OCI-LY7 (cell line): ENCODE measurements around the gene WDR48. TPM values are rescaled to one million over a fixed set of nuclear protein-coding genes. Genes with fewer than 3 reads are reported as not detected.

ENCODE experiments used
- BruUV-seq: library from RNA; stranded (reverse); fragments of 400-500 nt; replicated peaks from 2 replicates; lab custom pipeline; 2021; lab: Mats Ljungman, UMichigan
- CTCF ChIA-PET: fragments of 300-600 bp; sonication (Branson Sonifier 250); formaldehyde crosslinking; loops from one replicate; lab custom pipeline; 2022; ENCODE audit warnings: antibody characterized with exemption; ENCODE audit not compliant: unreplicated experiment; lab: Charles Lee
- POLR2A ChIA-PET: fragments of 300-600 bp; sonication (Branson Sonifier 250); formaldehyde crosslinking; loops from one replicate; lab custom pipeline; 2022; ENCODE audit warnings: antibody characterized with exemption; lab: Charles Lee
- DNase-seq: peaks from one replicate; pipeline ENCODE4 v3.0.0-alpha.2; 2015; ENCODE audit warnings: low spot score
- H2AFZ ChIP-seq: fragments of 200-600 bp; sonication (generic), shearing (Covaris generic); 2 replicates; pipeline ENCODE4 v1.6.1; 2014; ENCODE audit warnings: mild to moderate bottlenecking, antibody characterized with exemption, low read length, moderate library complexity
- H3K27ac ChIP-seq: fragments of 200-600 bp; sonication (generic); 2 replicates; pipeline ENCODE4 v1.5.1; 2014; ENCODE audit warnings: mixed run types, low read depth, mild to moderate bottlenecking, moderate library complexity, low read length, inconsistent platforms; ENCODE audit not compliant: poor library complexity, severe bottlenecking
- H3K36me3 ChIP-seq: fragments of 200-600 bp; sonication (generic); 2 replicates; pipeline ENCODE4 v1.6.1; 2014; ENCODE audit warnings: mild to moderate bottlenecking, antibody characterized with exemption, low read length, moderate library complexity, mixed read lengths; ENCODE audit not compliant: insufficient read depth
- H3K4me1 ChIP-seq: fragments of 200-600 bp; sonication (generic); 2 replicates; pipeline ENCODE4 v1.5.1; 2014; ENCODE audit warnings: mild to moderate bottlenecking, low read length; ENCODE audit not compliant: insufficient read depth, poor library complexity, severe bottlenecking
- H3K4me2 ChIP-seq: fragments of 200-600 bp; sonication (generic); 2 replicates; pipeline ENCODE4 v1.6.1; 2014; ENCODE audit warnings: mild to moderate bottlenecking, low read length
- H3K4me3 ChIP-seq: fragments of 200-600 bp; sonication (generic); 2 replicates; pipeline ENCODE4 v1.5.1; 2014; ENCODE audit warnings: mild to moderate bottlenecking, low read depth, low read length; ENCODE audit not compliant: poor library complexity, severe bottlenecking
- H3K79me2 ChIP-seq: fragments of 200-600 bp; sonication (generic); 2 replicates; pipeline ENCODE4 v1.6.1; 2016; ENCODE audit warnings: low read depth, mild to moderate bottlenecking, low read length, moderate library complexity, mixed read lengths; ENCODE audit not compliant: insufficient read depth
- H3K9me2 ChIP-seq: fragments of 200-600 bp; sonication (generic); 2 replicates; pipeline ENCODE4 v1.6.1; 2016; ENCODE audit warnings: mild to moderate bottlenecking, low read length, mixed read lengths; ENCODE audit not compliant: insufficient read depth
- H3K9me3 ChIP-seq: fragments of 200-600 bp; sonication (generic); 2 replicates; pipeline ENCODE4 v1.6.1; 2014; ENCODE audit warnings: mild to moderate bottlenecking, mixed run types, low read length, mixed read lengths
- H4K20me1 ChIP-seq: fragments of 200-600 bp; sonication (generic); 2 replicates; pipeline ENCODE4 v1.6.1; 2014; ENCODE audit warnings: mild to moderate bottlenecking, antibody characterized with exemption, low read length, moderate library complexity, mixed read lengths; ENCODE audit not compliant: insufficient read depth
- CTCF ChIP-seq: fragments of 200-600 bp; sonication (generic); conservative IDR thresholded peaks from 2 replicates; pipeline ENCODE4 v1.5.1; 2014; ENCODE audit warnings: mild to moderate bottlenecking, antibody characterized with exemption, low read length, moderate library complexity, mixed read lengths
- EZH2phosphoT487 ChIP-seq: fragments of 200-600 bp; sonication (generic); IDR thresholded peaks from 2 replicates; pipeline ENCODE4 v1.6.1; 2018; ENCODE audit warnings: low read depth, borderline replicate concordance, mild to moderate bottlenecking, mixed run types, antibody characterized with exemption, low read length, moderate library complexity, mixed read lengths
- intact Hi-C: fragments of 100-400 bp; cut with micrococcal nuclease; formaldehyde crosslinking; loops from one replicate; pipeline ENCODE4 v1.10.0; 2022; ENCODE audit not compliant: unreplicated experiment
- total RNA-seq, 2 experiments: library from RNA; depleted of rRNA in 1 of 2; stranded (reverse); fragments of >200 nt in 1 of 2; shearing (Covaris generic) in 1 of 2; gene quantifications; 2 replicates each; pipeline ENCODE4 v1.2.3, GENCODE V29; 2014 to 2022

Gene WDR48
- total RNA-seq, 2 experiments from 2014 or later, result 12.3 to 38.4 TPM

GRCh38 chr3:39115870-39116269 is 64.1 kb downstream of the WDR48 start:
- Histone ChIP-seq H3K79me2 (no peaks in the 10 kb centered on the region), H3K9me2 (no peaks in the 10 kb centered on the region), H3K4me3 (no peak overlapping the region), H3K4me1 (peaks cover 27% of the 10 kb centered on the region), H4K20me1 (no peaks in the 10 kb centered on the region), H3K36me3 (peaks cover 34% of the 10 kb centered on the region), H3K27ac (no peak overlapping the region), H3K9me3 (no peaks in the 10 kb centered on the region), H2AFZ (no peak overlapping the region), H3K4me2 (no peak overlapping the region)
- ChIA-PET CTCF (no interaction called here), POLR2A (interaction anchor here (0.8 to 1.3 kb wide), 2 partner anchors 10 to 89 kb away, joined by 3 read pairs; no protein-coding TSS in a partner anchor)
- intact Hi-C loops, result no loop called here
- no peak for DNase-seq
- no TSS peak for BruUV-seq
- no peak for TF ChIP-seq EZH2phosphoT487
- TF ChIP-seq CTCF, result no peak

- H3K4me1 ChIP-seq, result peaks cover 49% of the 10 kb centered on the region
- no TSS peak for BruUV-seq
- DNase-seq, result peak; percentile 55
- no peaks in the 10 kb centered on the region for H3K9me2 ChIP-seq
- H3K36me3 ChIP-seq, result peaks cover 30% of the 10 kb centered on the region
- H3K79me2 ChIP-seq, result no peaks in the 10 kb centered on the region
- no peaks in the 10 kb centered on the region for H3K9me3 ChIP-seq
- POLR2A ChIA-PET, result interaction anchor here (0.7 to 1.5 kb wide), 4 partner anchors 10 to 31 kb away, joined by 3 to 4 read pairs (median 4); partner anchors contain the start of genes GORASP1 and TTC21A
- intact Hi-C loops, result no loop called here
- no peak overlapping the region for H3K4me3 ChIP-seq
- H4K20me1 ChIP-seq, result no peaks in the 10 kb centered on the region
- 0 out of 2 replicates have a peak overlapping the region, but pooled peaks have one; percentile 13 for H3K4me2 ChIP-seq
- TF ChIP-seq CTCF, result no peak
- no peak for TF ChIP-seq EZH2phosphoT487
- H3K27ac ChIP-seq, result no peak overlapping the region
- CTCF ChIA-PET, result interaction anchor here (0.6 to 1.1 kb wide), 3 partner anchors 8 to 15 kb away, joined by 4 to 6 read pairs (median 5); no protein-coding TSS in a partner anchor
- H2AFZ ChIP-seq, result no peak overlapping the region
Observed at GRCh38 chr3:39118079-39118478, 66.3 kb downstream of the WDR48 start.

- peaks cover 56% of the 10 kb centered on the region for H3K4me1 ChIP-seq
- H3K36me3 ChIP-seq, result peaks cover 27% of the 10 kb centered on the region
- H3K79me2 ChIP-seq, result no peaks in the 10 kb centered on the region
- H2AFZ ChIP-seq, result no peak overlapping the region
- TF ChIP-seq CTCF (no peak), EZH2phosphoT487 (no peak)
- H3K9me3 ChIP-seq, result no peaks in the 10 kb centered on the region
- no peak overlapping the region for H3K4me2 ChIP-seq
- H3K27ac ChIP-seq, result no peak overlapping the region
- POLR2A ChIA-PET, result interaction anchor here (1.0 to 1.5 kb wide), 2 partner anchors 30 to 32 kb away, joined by 3 to 5 read pairs; no protein-coding TSS in a partner anchor
- H4K20me1 ChIP-seq, result no peaks in the 10 kb centered on the region
- intact Hi-C loops, result no loop called here
- no peak overlapping the region for H3K4me3 ChIP-seq
- DNase-seq, result no peak
- CTCF ChIA-PET, result no interaction called here
- H3K9me2 ChIP-seq, result no peaks in the 10 kb centered on the region
- no TSS peak for BruUV-seq
Observed at GRCh38 chr3:39118931-39119660, 67.3 kb downstream of the WDR48 start.
